Pulmonary artery endothelial cell (primary cell): ENCODE measurements around the gene ANKRD2. TPM values are rescaled to one million over a fixed set of nuclear protein-coding genes. Genes with fewer than 3 reads are reported as not detected.
A peak's percentile ranks its signal among the peaks of the same experiment; 100 is the strongest.
"Not testable (repeated sequence)": the region's sequence is repeated elsewhere in the genome, so short reads cannot be mapped to it uniquely, and the experiment has no call there.

Source experiments
- DNase-seq: peaks from one replicate; pipeline ENCODE4 v3.0.0-alpha.2; 2011; ENCODE audit warnings: low read depth, low spot score
- total RNA-seq: library from RNA; depleted of rRNA; stranded (reverse); fragments of >200 nt; gene quantifications from 2 replicates; pipeline ENCODE4 v1.2.3, GENCODE V29; 2014

Gene ANKRD2
- 0.78 and 1.8 TPM in 2 replicates for total RNA-seq

- DNase-seq = peak; percentile 46
These were observed at the start of gene ANKRD2 for GRCh38 chr10:97572214-97572989. ANKRD2 (plus strand) TSS chr10:97572779; CDS start chr10:97572789, 10 bp downstream.

GRCh38 chr10:97522937-97523336, 49.6 kb upstream of the ANKRD2 start:
- DNase-seq = no peak

GRCh38 chr10:97525086-97525485, 47.5 kb upstream of the ANKRD2 start:
- no peak for DNase-seq

DNA sequence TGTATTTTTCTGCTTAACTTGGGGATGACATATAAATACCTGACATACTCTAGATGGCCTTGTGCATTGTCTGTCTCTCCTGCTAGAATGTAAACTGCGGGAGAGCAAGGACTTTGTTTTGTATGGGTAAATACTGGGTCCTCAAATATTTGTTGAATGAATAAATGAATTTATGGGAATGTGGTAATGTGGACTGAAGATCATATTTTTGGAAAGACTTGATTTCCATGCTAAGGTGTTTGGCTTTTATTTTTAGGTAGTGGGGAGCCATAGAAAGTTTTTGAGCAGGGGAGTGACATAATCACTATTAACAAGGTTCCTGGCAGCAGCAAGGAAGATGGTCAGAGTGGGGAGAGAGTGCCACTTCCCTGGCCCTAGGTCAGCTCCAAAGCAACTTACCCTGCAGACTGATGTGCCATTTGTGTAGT, 46.9 kb upstream of the ANKRD2 start:
- DNase-seq = no peak

GRCh38 chr10:97528876-97529275, 43.7 kb upstream of the ANKRD2 start:
- not testable (repeated sequence) for DNase-seq

DNA sequence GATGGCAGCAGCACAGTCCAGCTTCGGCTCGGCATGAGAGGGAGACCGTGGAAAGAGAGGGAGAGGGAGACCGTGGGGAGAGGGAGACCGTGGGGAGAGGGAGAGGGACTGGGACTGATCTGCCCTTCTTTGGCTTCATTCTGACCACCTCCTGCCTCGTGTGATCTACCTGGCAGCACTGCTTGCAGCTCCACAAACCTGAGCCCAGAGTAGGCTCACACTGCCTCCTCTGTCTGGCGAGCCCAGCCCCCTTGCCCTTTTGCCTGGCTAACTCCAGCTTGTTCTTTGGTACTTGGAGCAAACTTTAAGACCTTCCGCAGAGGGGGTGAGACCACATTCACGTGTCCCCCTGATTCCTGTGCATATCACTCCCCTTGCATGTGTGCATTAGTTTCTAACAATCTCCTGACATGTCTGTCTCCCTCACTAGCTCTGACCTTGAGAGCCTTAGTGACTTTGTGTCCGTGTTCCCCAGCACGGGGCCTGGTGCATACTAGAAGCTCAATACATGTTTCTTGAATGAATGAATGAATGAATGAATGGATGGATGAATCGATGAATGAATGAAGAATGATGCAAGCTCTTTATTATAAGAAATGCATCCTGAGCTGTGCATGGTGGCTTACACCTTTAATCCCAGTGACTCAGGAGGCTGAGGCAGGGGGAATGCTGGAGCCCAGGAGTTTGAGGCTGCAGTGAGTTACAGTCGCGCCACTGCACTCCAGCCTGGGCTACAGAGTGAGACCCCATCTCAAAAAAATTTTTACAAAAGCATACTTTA, 42.7 kb upstream of the ANKRD2 start:
- DNase-seq = no peak

DNA sequence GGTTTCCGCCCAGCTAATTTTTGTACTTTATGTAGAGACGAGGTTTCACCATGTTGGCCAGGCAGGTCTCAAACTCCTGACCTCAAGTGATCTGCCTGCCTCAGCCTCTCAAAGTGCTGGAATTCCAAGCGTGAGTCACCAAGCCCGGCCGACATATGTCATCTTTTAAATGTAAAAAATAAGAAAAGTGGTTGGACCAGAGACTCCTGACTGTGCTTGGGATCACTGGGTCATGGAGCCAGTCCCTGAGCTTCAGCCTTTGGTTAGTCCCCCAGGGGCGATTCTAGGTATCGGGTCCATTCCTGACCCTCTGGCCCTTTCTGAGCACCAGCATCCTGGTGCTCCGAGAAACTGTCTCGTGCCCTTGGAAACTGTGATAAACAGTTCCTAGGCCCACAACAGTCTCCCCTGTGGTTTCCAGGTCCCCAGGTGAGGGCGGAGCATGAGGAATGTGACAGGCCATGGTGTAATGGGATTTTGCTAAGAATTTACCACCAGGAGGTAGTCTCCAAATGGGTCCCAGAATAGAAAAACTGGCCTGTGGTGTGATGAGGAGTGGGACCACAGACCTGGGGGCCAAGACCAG, 41.1 kb upstream of the ANKRD2 start:
- no peak for DNase-seq

- no peak for DNase-seq
These were observed 39.5 kb upstream of the ANKRD2 start for GRCh38 chr10:97532935-97533671.

GRCh38 chr10:97533888-97534287, 38.7 kb upstream of the ANKRD2 start:
- DNase-seq = no peak

GRCh38 chr10:97534746-97535367, 37.7 kb upstream of the ANKRD2 start:
- DNase-seq = no peak

GRCh38 chr10:97537186-97537869, 35.3 kb upstream of the ANKRD2 start:
- DNase-seq = no peak

DNA sequence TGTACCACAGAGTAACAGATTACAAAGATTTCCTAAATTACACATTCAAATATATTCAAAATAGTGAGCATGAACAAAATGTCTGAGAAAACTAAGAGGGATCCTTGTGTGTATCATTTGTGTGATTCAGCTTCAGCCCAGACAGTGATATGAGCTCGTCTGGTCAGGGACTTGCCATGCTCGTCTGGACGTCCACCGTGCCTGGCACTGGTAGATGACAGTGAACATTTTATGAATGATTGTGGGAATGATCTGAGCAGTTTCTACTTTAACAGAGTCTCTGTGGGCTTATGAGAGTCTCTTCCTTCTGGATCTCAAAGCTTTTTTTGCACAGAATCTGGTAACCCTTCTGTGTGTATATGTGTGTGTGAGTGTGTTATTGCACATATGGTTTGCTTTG, 34.2 kb upstream of the ANKRD2 start:
- no peak for DNase-seq

GRCh38 chr10:97538839-97539238, 33.7 kb upstream of the ANKRD2 start:
- no peak for DNase-seq

GRCh38 chr10:97539523-97540200, 32.9 kb upstream of the ANKRD2 start:
- no peak for DNase-seq

DNA sequence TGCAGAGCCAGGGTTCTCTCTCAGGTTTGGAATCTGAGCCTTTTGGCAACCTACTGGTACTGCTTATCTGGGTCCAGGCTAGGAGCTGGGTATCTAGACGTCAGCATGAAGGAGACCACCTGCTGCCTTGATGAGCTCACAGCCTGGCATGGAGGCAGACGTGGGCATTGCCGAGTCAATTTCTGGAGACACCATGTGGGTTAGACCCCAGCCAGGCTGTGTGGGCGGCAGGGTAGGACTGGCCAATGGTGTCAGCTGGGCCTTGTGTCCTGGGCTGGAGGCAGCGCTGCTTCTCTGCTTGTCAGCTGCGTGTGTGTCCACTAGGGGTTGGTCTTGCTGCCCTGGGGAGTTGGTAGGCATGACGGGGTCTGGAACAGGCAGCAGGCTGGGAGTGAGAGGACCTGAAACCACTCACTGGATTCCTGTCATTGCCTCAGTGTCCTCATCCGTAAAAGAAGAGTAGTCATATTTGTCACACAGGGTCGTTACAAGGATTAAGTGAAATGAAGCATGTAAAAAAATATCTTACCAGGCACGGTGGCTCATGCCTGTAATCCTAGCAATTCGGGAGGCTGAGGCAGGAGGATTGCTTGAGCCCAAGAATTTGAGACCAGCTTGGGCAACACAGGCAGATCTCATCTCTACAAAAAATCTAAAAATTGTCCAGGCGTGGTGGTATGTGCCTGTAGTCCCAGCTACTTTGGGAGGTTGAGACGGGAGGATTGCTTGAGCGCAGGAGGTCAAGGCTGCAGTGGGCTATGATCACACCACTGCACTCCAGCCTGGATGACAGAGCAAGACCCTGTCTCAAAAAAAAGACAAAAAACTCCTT, 31.7 kb upstream of the ANKRD2 start:
- no peak for DNase-seq

DNA sequence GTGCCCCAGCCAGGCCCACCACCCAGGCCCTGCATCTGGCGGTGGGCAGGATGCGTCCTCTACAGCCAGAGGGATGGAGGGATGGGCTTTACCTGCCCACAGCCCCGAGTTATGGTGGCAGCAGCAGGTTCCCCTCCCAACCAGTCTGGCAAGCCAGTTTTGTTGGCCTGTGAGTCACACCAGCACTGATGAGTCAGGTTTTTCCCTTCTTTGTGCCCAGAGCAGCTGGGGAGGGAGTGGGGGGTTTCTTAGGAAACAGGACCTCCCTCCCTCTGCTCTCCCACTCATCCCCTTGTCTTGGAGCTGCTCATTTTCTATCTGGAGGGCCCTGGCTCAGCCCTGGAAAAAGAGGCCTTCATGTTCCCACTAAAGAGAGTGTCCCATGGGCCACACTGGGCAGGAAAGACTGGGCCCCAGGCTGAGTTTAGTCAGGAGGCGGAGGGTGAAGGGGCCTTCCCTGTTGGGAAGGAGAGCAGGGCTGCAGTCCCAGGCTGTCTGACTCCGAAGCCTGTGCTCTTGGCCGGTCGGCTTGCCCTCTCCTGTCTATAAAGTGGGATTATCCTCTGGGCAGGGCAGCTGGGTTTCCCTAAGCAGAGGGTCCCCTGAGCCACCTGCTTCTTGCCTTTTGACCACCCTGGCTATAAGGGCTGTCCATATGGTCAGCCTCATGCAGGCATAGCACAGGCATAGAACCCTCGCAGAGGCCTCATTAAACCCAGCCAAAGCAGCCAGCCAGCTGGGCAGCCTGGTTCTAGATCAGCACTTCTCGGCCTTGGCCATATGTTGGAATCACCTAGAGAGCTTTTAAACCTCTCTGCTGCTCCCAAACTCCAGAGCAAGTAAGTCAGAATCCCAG, 30.2 kb upstream of the ANKRD2 start:
- DNase-seq = peak; percentile 96

DNA sequence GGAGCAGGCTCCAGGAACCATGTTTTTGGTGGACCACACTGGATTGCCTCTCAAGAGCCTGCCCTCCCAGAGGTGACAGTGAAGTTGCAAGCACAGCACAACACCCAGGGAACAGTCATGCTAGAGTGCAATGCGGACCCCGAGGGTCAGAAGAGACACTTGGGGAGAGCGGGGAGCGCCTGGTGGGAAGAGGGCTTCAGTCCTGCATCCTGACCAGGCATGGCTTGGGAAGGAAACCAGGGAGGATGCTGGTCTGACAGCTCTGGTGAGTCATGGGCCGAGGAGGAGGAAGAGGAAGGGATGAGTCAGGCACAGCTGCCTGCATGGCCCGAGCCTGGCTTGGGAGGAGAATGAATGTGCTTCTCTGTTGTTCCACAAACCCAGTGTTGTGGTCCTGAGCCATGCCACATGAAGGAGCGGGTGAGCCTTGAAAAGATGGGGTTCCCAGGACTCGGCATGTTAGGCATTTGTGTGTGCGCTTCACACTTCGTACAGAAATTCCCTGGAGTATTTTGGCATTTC, 29.5 kb upstream of the ANKRD2 start:
- DNase-seq = peak; percentile 96
